ENCODE results near the gene RMRP.

RMRP gene

DNA sequence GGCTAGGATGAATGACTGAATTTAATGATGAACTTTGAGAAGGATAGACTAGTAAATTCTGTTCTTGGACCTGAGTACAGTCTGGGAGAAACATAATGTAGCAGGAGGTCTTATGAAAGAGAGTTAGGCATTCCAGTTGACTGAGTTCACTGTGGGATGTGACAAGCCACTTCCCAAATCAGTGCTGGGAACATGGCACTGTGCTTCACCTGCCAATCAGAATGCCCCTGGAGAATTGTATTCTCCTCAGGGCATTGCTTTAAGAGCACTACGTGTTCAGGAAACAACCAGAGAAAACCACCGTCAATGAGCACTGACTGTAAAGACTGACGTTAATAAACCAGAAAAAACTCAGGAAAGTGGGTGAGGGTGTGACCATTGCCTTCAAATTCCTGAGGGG lies 1.5 kb upstream of the RMRP start:
- TF ChIP-seq, protein P1, sequence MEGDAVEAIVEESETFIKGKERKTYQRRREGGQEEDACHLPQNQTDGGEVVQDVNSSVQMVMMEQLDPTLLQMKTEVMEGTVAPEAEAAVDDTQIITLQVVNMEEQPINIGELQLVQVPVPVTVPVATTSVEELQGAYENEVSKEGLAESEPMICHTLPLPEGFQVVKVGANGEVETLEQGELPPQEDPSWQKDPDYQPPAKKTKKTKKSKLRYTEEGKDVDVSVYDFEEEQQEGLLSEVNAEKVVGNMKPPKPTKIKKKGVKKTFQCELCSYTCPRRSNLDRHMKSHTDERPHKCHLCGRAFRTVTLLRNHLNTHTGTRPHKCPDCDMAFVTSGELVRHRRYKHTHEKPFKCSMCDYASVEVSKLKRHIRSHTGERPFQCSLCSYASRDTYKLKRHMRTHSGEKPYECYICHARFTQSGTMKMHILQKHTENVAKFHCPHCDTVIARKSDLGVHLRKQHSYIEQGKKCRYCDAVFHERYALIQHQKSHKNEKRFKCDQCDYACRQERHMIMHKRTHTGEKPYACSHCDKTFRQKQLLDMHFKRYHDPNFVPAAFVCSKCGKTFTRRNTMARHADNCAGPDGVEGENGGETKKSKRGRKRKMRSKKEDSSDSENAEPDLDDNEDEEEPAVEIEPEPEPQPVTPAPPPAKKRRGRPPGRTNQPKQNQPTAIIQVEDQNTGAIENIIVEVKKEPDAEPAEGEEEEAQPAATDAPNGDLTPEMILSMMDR (conservative IDR thresholded peaks at IDR 0.05; ENCODE audit: low read depth, low read length): no peak
- no peak for DNase-seq (ENCODE audit: low read depth)
- peak overlapping the region; percentile 86 for H3K4me3 ChIP-seq (ENCODE audit: low read length)

DNA sequence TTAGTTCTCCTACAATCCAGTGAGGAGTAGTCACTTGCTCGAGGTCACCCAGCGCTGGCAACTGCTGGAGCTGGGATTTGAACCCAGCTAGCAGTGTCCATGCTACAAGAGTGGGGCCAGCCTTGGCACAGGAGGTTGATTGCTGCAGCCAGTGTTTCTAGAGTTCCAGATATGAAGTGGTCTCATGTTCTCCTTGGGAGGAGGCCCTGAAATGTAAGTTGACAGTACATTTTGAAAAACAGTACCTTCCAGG lies 1.1 kb upstream of the RMRP start:
- H3K4me3 ChIP-seq (ENCODE audit: low read length): peak overlapping the region; percentile 86
- TF ChIP-seq, protein P1 (conservative IDR thresholded peaks at IDR 0.05; ENCODE audit: low read depth, low read length): no peak
- DNase-seq (ENCODE audit: low read depth): no peak

DNA sequence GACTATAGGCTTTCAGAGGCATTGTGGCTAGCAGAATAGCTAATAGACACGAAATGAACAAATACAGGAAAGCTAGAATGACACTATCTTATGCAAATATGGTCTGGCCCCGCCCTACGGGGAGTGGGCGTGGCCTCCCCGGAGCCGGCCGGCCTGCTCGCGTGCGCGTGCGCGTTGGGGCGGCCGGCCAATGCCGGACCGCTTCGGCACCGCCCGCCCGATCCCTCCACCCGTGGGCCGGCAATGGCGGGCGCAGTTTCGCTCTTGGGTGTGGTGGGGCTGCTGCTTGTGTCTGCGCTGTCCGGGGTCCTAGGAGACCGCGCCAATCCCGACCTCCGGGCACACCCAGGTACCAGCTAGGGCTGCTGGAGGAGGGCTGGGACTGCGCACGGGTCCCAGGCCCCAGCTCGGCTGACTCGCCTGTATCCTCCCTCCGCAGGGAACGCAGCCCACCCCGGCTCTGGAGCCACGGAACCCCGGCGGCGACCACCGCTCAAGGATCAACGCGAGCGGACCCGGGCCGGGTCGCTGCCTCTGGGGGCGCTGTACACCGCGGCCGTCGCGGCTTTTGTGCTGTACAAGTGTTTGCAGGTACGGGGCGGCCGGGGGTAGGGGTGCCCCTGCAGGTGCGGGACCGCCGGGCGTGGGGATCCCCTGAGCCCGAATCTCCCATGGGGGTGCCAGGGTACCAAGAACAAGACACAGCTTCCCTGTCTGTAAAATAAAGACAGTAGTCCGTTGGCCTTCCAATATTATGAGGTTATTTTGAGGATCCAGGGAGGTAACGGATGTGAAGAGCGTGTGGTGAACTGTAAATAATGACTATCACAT lies 533 bp upstream of the RMRP start, which contains the start of gene CCDC107:
CCDC107 (plus strand) TSS at position 156 of the 831 bp plus-strand sequence; CDS start at position 244, 88 bp downstream.
- DNase-seq (ENCODE audit: low read depth): no peak
- TF ChIP-seq, protein P1 (conservative IDR thresholded peaks at IDR 0.05; ENCODE audit: low read depth, low read length): peak; percentile 59
- H3K4me3 ChIP-seq (ENCODE audit: low read length): peak within 1 kb of the TSS; percentile 86

DNA sequence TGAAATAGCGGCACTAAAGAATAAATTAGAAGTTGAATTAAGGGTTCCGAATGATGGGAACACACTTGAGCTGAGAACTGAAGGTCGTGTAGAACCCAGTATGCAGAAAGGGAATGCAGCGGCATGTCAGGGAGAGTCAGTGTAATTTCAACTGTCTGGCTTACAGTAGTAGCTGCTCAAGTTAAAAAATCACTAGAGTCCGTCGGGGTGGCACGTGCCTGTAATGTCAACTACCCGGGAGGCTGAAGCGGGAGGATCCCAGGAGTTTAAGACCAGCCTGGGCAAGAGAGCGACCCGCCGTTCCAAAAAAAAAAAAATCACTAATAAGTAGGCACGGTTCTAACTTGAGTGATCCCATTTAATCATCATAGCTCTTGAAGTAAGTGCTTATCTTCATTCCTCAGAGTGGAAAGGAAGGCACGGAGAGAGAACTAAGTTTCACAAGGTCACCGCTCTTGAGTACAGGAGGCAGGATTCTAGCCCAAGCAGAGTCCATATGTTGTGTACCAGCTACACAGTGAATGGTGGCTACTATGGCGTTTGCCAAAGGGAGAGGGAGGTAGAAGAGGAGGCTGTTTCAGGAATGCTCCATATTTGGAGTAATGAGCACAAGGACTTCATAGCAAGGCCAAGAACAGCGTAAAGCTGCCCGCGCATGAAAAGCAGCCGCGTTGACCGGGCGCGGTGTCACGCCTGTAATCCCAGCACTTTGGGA lies 831 bp downstream of the RMRP start:
- TF ChIP-seq, protein P1 (conservative IDR thresholded peaks at IDR 0.05; ENCODE audit: low read depth, low read length): no peak
- peak overlapping the region; percentile 47 for H3K4me3 ChIP-seq (ENCODE audit: low read length)
- DNase-seq (ENCODE audit: low read depth): no peak

DNA sequence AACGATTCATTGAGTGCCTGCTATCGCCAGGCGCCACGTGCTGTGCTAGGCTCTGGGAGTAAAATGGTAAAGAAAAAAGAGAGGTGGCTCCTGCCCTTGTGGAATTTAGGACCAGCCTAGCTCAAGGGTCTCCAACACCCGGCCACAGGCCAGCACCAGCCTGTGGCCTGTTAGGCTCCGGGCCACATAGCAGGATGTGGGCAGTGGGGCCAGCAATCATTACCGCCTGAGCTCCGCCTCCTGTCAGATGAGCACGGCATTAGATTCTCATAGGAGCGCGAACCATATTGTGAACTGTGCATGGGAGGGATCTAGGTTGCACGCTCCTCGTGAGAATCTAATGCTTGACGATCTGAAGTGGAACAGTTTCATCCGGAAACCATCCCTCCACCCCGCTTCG lies 1.5 kb downstream of the RMRP start:
- TF ChIP-seq, protein P1 (conservative IDR thresholded peaks at IDR 0.05; ENCODE audit: low read depth, low read length): no peak

DNA sequence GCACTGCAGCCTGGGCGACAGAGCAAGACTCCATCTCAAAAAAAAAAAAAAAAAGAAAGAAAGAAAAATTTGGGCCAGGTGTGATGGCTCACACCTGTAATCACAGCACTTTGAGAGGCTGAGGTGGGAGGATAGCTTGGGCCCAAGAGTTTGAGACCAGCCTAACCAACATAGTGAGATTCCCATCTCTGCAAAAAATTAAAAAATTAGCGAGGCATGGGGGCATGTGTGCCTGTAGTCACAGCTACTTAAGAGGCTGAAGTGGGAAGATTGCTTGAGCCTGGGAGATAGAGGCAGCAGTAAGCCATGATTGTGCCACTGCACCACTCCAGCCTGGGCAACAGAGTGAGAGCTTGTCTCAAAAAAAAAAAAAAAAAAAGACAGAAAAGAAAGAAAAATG lies 4.2 kb downstream of the RMRP start:
- TF ChIP-seq, protein P1 (conservative IDR thresholded peaks at IDR 0.05; ENCODE audit: low read depth, low read length): no peak
- H3K4me3 ChIP-seq (ENCODE audit: low read length): no peak overlapping the region
- DNase-seq (ENCODE audit: low read depth): no peak

More for the DNA sequence above, 1.5 kb downstream of the RMRP start:
- no peak overlapping the region for H3K4me3 ChIP-seq (ENCODE audit: low read length)
- no peak for DNase-seq (ENCODE audit: low read depth)

DNA sequence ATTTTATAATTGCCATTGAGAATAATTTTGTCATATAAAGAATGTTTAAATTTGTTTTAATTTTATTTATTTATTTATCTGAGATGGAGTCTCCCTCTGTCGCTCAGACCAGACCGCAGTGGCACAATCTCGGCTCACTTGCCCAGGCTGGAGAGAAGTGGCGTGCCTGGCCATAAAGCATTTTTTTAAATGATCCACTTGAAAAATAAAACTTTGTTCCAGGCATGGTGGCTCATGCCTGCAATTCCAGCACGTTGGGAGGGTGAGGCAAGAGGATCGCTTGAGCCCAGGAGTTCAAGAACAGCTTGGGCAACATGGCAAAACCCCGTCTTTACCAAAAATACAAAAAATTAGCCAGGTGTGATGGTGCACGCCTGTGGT lies 5.0 kb downstream of the RMRP start:
- DNase-seq (ENCODE audit: low read depth): no peak
- TF ChIP-seq, protein P1 (conservative IDR thresholded peaks at IDR 0.05; ENCODE audit: low read depth, low read length): no peak
- no peak overlapping the region for H3K4me3 ChIP-seq (ENCODE audit: low read length)
